Measurements from ENCODE around the gene VSTM4. TPM values are rescaled to one million over a fixed set of nuclear protein-coding genes. Genes with fewer than 3 reads are reported as not detected.

VSTM4 gene
- total and polyA plus RNA-seq, 2 of the 4 experiments (the other 2 are of a cell fraction) = 2.4 to 2.9 TPM

GRCh38 chr10:49001402-49001801, 113.9 kb downstream of the VSTM4 start:
- H3K23ac ChIP-seq (ENCODE audit: low read depth, low read length) = no peak overlapping the region
- no peak overlapping the region for H3K14ac ChIP-seq (replicated peaks; ENCODE audit: low read depth, low read length)
- no peak overlapping the region for H4K8ac ChIP-seq (ENCODE audit: low read depth in 2 of 2, low read length in 2 of 2)
- no TSS peak for BruUV-seq (replicated peaks)
- no peaks in the 10 kb centered on the region for H3K36me3 ChIP-seq (ENCODE audit: control insufficient read depth, insufficient read depth, low read length)
- peaks cover 15% of the 10 kb centered on the region for H3K27me3 ChIP-seq (ENCODE audit: control insufficient read depth, insufficient read depth, low read length)
- no peak overlapping the region for H2BK15ac ChIP-seq (ENCODE audit: low read depth, low read length)
- no peak for DNase-seq
- no peak overlapping the region for H3K56ac ChIP-seq (ENCODE audit: extremely low read depth, insufficient read depth, low read length)
- H3K27ac ChIP-seq (ENCODE audit: insufficient read depth, low read length) = no peak overlapping the region
- in situ Hi-C loops (cut with MboI; ENCODE audit: low sequenced_read_pairs) (no loop called here), dilution Hi-C loops (cut with HindIII; ENCODE audit: low sequenced_read_pairs, unreplicated experiment) (no loop called here), intact Hi-C loops (cut with micrococcal nuclease) (no loop called here)
- no peak overlapping the region for H4K91ac ChIP-seq (ENCODE audit: insufficient read depth, low read depth, low read length)
- WGBS, 2 experiments (ENCODE audit: extremely low coverage in 2 of 2, insufficient read length in 1 of 2) = 58% methylated on average over 3 of the region's 9 CpGs; no CpG with 5 or more reads in 1 of the 2 experiments
- no peak overlapping the region for H2BK20ac ChIP-seq (ENCODE audit: low read depth, low read length)
- no peak for ATAC-seq (ENCODE audit: low read depth)
- H3K18ac ChIP-seq (ENCODE audit: low read depth, low read length) = no peak overlapping the region
- H3K9me1 ChIP-seq (ENCODE audit: insufficient read depth, low read length) = no peaks in the 10 kb centered on the region
- no peaks in the 10 kb centered on the region for H4K20me1 ChIP-seq (ENCODE audit: insufficient read depth, low read length)
- CTCF ChIA-PET = no interaction called here
- no peaks in the 10 kb centered on the region for H3K9me3 ChIP-seq (ENCODE audit: control insufficient read depth, insufficient read depth, low read length)
- no peak overlapping the region for H3K4me2 ChIP-seq (ENCODE audit: low read depth, low read length)
- H3K4ac ChIP-seq (ENCODE audit: low read depth, low read length) = no peak overlapping the region
- no peaks in the 10 kb centered on the region for H3K79me1 ChIP-seq (ENCODE audit: low read depth in 1 of 2, low read length in 2 of 2)
- no peak overlapping the region for H3K4me3 ChIP-seq (ENCODE audit: insufficient read depth, low read depth, low read length)
- H2BK5ac ChIP-seq (ENCODE audit: low read depth, low read length, poor library complexity, severe bottlenecking) = no peak overlapping the region
- H3K4me1 ChIP-seq (ENCODE audit: control insufficient read depth, insufficient read depth, low read length) = no peaks in the 10 kb centered on the region
- H2BK120ac ChIP-seq (ENCODE audit: low read depth, low read length) = no peak overlapping the region
- no peak overlapping the region for H2AFZ ChIP-seq (replicated peaks; ENCODE audit: low read length, poor library complexity)
- POLR2A ChIA-PET (ENCODE audit: unreplicated experiment) = no interaction called here
- TF ChIP-seq ELK1 (IDR thresholded peaks at IDR 0.05; ENCODE audit: borderline replicate concordance, low read depth, low read length) (no peak), BHLHE40 (IDR thresholded peaks at IDR 0.05; ENCODE audit: low read depth, low read length) (no peak), MAFK (IDR thresholded peaks at IDR 0.05; ENCODE audit: low read depth, low read length) (no peak), RFX5 (IDR thresholded peaks at IDR 0.05; ENCODE audit: low read depth, low read length) (no peak), RCOR1 (IDR thresholded peaks at IDR 0.05; ENCODE audit: insufficient replicate concordance, low read length) (no peak), RAD21 (IDR thresholded peaks at IDR 0.05; ENCODE audit: low read length) (no peak)
- H3K9ac ChIP-seq (ENCODE audit: low read depth, low read length) = no peak overlapping the region
- no peak overlapping the region for H4K5ac ChIP-seq (ENCODE audit: low read depth, low read length)
- H2AK9ac ChIP-seq (replicated peaks; ENCODE audit: low read depth, low read length, poor library complexity) = no peak overlapping the region
- no peak overlapping the region for H2AK5ac ChIP-seq (ENCODE audit: low read depth, low read length)
